Adrenal gland (tissue), 5 donors: ENCODE data around the gene SLC39A7.

ENCODE experiments used
- CTCF ChIP-seq, 6 experiments: fragments of 450-650 bp in 4 of 6; fragments of 200-600 bp in 2 of 6; sonication (generic) in 1 of 6; IDR thresholded peaks; 1 replicate in 5 of 6; 2 replicates in 1 of 6; pipeline versions ENCODE4 v1.5.1 to v1.8.0; 2016 to 2021; ENCODE audit warnings: antibody characterized with exemption in 6 of 6, mild to moderate bottlenecking in 2 of 6, moderate library complexity in 1 of 6
- POLR2A ChIP-seq, 2 donors: fragments of 450-650 bp; IDR thresholded peaks; one replicate each; pipeline ENCODE4 v1.6.1; 2017; ENCODE audit warnings: antibody characterized with exemption in 2 of 2, mild to moderate bottlenecking in 2 of 2, moderate library complexity in 1 of 2
- donor health status: DM: no; HTN: no; CAD: no.

- TF ChIP-seq POLR2A (IDR thresholded peaks at IDR 0.05) (no peak), CTCF (IDR thresholded peaks at IDR 0.05) (no peak)
Observed at GRCh38 chr6:33198853-33199436, 1.7 kb upstream of the SLC39A7 start.
